Activated effector memory CD4-positive, alpha-beta T cell treated with anti-CD3 and anti-CD28 coated beads, Interleukin-2, amount 50 U/mL, for 16 hours (primary cell): ENCODE measurements around the gene ZNF793.

Experiments
- DNase-seq: peaks from one replicate; pipeline ENCODE4 v3.0.0-alpha.2; 2020

Gene ZNF793

DNA sequence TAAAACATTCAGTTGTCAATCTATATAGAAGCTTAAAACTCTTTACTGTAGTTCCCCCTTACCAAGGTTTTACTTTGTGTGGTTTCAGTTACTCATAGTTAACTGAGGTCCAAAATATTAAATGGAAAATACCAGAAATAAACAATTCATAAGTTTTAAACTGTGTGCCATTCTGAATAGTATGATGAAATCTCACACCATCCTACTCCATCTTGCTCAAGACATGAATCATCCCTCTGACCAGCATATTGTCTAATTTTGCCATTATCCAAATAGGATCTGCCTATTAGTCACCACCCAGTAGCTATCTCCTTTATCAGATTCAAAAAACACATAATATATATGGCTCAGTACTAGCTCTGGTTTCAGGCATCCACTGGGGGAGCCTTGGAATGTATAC, 65.5 kb downstream of the ZNF793 start:
- DNase-seq, result no peak

DNA sequence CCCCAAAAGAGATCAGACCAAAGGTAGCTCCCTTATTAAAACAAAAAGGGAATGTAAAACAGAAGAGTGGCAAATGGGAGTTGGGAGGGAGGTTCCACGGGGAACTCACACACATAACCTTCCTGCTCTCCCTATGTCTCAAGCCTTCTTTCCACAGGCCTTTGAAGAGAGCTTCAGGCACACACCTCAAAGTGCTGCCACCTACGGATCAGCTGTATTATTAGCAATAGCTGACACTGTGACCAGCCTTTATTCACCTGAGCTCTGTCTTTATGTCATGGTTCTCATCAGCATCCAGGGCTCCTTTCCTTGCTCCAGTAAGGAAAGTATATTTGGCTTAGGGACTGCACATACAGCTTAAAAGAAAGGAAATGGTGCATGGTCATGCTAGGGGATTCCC, 76.6 kb downstream of the ZNF793 start:
- no peak for DNase-seq
